ENCODE results near the gene PRDX5.

The PRDX5 gene

DNA sequence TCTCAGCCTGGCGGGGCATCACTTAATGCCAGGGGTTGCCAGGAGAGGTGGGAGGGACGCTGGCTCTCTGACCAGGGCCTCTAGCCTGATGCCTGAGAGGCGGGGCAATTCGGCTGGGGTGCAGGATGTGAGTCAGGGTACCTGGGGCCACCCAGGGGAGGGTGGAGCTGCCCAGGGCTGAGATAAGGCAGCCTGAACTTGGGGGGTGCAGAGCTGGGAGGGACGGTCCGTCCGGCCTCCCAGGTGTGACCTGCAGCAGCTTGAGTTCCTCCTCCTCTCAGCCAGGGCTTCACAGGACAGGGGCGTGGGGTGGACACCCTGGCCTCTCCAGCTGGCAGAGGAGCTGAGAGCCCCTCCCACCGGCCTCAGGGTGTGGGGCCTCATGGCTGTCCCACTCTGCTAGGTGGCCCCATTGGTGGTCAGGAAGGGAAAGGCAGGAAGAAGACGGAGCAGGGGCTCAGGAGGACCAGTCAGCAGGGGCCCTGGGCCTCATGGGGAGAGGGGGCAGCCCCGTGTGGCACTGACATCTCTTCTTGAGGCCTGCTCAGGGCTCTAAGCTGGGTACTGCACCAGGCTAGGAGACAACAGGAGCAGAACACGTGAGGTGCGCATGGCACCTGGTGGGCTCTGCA, 40.1 kb downstream of the PRDX5 start:
- no peak for TF ChIP-seq EZH2phosphoT487 (IDR thresholded peaks at IDR 0.05; ENCODE audit: borderline replicate concordance)
- TF ChIP-seq CTCF (conservative IDR thresholded peaks at IDR 0.05; ENCODE audit: low read length): no peak
- peaks cover 18% of the 10 kb centered on the region; the same call in 1 of the 2 replicates for H3K79me2 ChIP-seq (ENCODE audit: insufficient read depth, low read length)
- H3K9me3 ChIP-seq (ENCODE audit: insufficient read depth, low read depth, low read length): no peaks in the 10 kb centered on the region
- H3F3A ChIP-seq (ENCODE audit: low read depth): no peaks in the 10 kb centered on the region
- H2AFZ ChIP-seq (ENCODE audit: low read length): no peak overlapping the region
- peaks cover 6% of the 10 kb centered on the region; the same call in 1 of the 2 replicates for H3K36me3 ChIP-seq (ENCODE audit: insufficient read depth, low read length)
- no peaks in the 10 kb centered on the region for H3K27me3 ChIP-seq (ENCODE audit: insufficient read depth, low read length, poor library complexity, severe bottlenecking)
- H4K20me1 ChIP-seq (ENCODE audit: insufficient read depth, low read length, poor library complexity, severe bottlenecking): peaks cover 5% of the 10 kb centered on the region
- peaks cover 29% of the 10 kb centered on the region for H3K4me1 ChIP-seq (ENCODE audit: insufficient read depth, low read length, poor library complexity, severe bottlenecking)
- H3K9ac ChIP-seq (ENCODE audit: low read depth, low read length, poor library complexity, severe bottlenecking): peak overlapping the region; percentile 88
- H3K4me3 ChIP-seq (ENCODE audit: low read length, poor library complexity, severe bottlenecking): peak overlapping the region; percentile 98
- no peaks in the 10 kb centered on the region for H3K9me2 ChIP-seq (replicated peaks; ENCODE audit: low read depth, low read length)
- peak overlapping the region; percentile 96 for H3K4me2 ChIP-seq (ENCODE audit: low read depth, low read length, poor library complexity, severe bottlenecking)

DNA sequence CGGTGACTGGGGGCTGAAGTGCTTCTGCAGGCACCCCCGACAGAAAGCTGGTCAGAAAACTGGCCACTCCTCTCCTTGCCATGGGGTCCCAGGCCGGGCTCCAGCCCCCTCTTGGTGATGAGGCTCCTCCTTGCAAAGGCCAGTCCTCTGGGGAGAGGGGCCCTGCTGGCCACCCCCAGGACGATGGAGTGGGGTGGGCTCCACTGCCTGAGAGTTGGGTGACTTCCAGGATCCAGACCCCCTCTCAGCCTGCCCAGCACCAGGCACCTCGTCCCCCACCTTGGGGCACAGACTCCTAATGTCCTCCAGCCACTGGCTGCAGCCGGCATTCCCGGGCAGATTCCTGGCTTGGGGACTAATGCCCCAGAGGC, 40.6 kb downstream of the PRDX5 start:
- Histone ChIP-seq H3K4me2 (ENCODE audit: low read depth, low read length, poor library complexity, severe bottlenecking) (peak overlapping the region; percentile 96), H3K36me3 (ENCODE audit: insufficient read depth, low read length) (peaks cover 6% of the 10 kb centered on the region; the same call in 1 of the 2 replicates), H3K9ac (ENCODE audit: low read depth, low read length, poor library complexity, severe bottlenecking) (peak overlapping the region; percentile 88), H3K4me3 (ENCODE audit: low read length, poor library complexity, severe bottlenecking) (peak overlapping the region; percentile 98), H3K79me2 (ENCODE audit: insufficient read depth, low read length) (peaks cover 18% of the 10 kb centered on the region; the same call in 1 of the 2 replicates), H3K9me3 (ENCODE audit: insufficient read depth, low read depth, low read length) (no peaks in the 10 kb centered on the region), H3K4me1 (ENCODE audit: insufficient read depth, low read length, poor library complexity, severe bottlenecking) (peaks cover 29% of the 10 kb centered on the region), H3F3A (ENCODE audit: low read depth) (no peaks in the 10 kb centered on the region), H3K9me2 (replicated peaks; ENCODE audit: low read depth, low read length) (no peaks in the 10 kb centered on the region), H3K27me3 (ENCODE audit: insufficient read depth, low read length, poor library complexity, severe bottlenecking) (no peaks in the 10 kb centered on the region), H4K20me1 (ENCODE audit: insufficient read depth, low read length, poor library complexity, severe bottlenecking) (peaks cover 5% of the 10 kb centered on the region), H2AFZ (ENCODE audit: low read length) (peak overlapping the region; percentile 64)
- TF ChIP-seq EZH2phosphoT487 (IDR thresholded peaks at IDR 0.05; ENCODE audit: borderline replicate concordance) (no peak), CTCF (conservative IDR thresholded peaks at IDR 0.05; ENCODE audit: low read length) (no peak)

GRCh38 chr11:64358907-64359711, 41.2 kb downstream of the PRDX5 start, which contains the start of gene RPS6KA4:
Gene RPS6KA4, plus strand, starts transcription at chr11:64359162. Its CDS starts 74 bp downstream, at chr11:64359236.
- TF ChIP-seq EZH2phosphoT487 (IDR thresholded peaks at IDR 0.05; ENCODE audit: borderline replicate concordance) (no peak), CTCF (conservative IDR thresholded peaks at IDR 0.05; ENCODE audit: low read length) (no peak)
- peak within 1 kb of the TSS; percentile 96 for H3K4me2 ChIP-seq (ENCODE audit: low read depth, low read length, poor library complexity, severe bottlenecking)
- H3K27me3 ChIP-seq (ENCODE audit: insufficient read depth, low read length, poor library complexity, severe bottlenecking): no peaks in the 10 kb centered on the region
- H2AFZ ChIP-seq (ENCODE audit: low read length): peak within 1 kb of the TSS; percentile 97
- H3K36me3 ChIP-seq (ENCODE audit: insufficient read depth, low read length): peaks cover 6% of the 10 kb centered on the region; the same call in 1 of the 2 replicates
- peaks cover 29% of the 10 kb centered on the region for H3K4me1 ChIP-seq (ENCODE audit: insufficient read depth, low read length, poor library complexity, severe bottlenecking)
- peak within 1 kb of the TSS; percentile 88 for H3K9ac ChIP-seq (ENCODE audit: low read depth, low read length, poor library complexity, severe bottlenecking)
- H4K20me1 ChIP-seq (ENCODE audit: insufficient read depth, low read length, poor library complexity, severe bottlenecking): peaks cover 5% of the 10 kb centered on the region
- H3K4me3 ChIP-seq (ENCODE audit: low read length, poor library complexity, severe bottlenecking): peak within 1 kb of the TSS; percentile 98
- H3K9me2 ChIP-seq (replicated peaks; ENCODE audit: low read depth, low read length): no peaks in the 10 kb centered on the region
- H3K79me2 ChIP-seq (ENCODE audit: insufficient read depth, low read length): peaks cover 18% of the 10 kb centered on the region; the same call in 1 of the 2 replicates
- no peaks in the 10 kb centered on the region for H3F3A ChIP-seq (ENCODE audit: low read depth)
- H3K9me3 ChIP-seq (ENCODE audit: insufficient read depth, low read depth, low read length): no peaks in the 10 kb centered on the region
